ENCODE measurements around the gene VGLL4.

GRCh38 chr3:11638495-11639358 is 5.0 kb downstream of the VGLL4 start:
- no peak for TF ChIP-seq JUND (IDR thresholded peaks at IDR 0.05)
- no peak for TF ChIP-seq RAD21 (IDR thresholded peaks at IDR 0.05; ENCODE audit: low read depth)
- no peak for TF ChIP-seq POLR2AphosphoS5 (IDR thresholded peaks at IDR 0.05; ENCODE audit: low read depth, low read length)
- TF ChIP-seq CTCF (IDR thresholded peaks at IDR 0.05 in 2 of 3, conservative IDR thresholded peaks at IDR 0.05 in 1 of 3; ENCODE audit: borderline replicate concordance in 1 of 3, insufficient read depth in 1 of 3, low read depth in 2 of 3, low read length in 2 of 3) = no peak
- no peak for TF ChIP-seq CEBPB (IDR thresholded peaks at IDR 0.05; ENCODE audit: low read depth)
- no peak for TF ChIP-seq EGR1 (IDR thresholded peaks at IDR 0.05; ENCODE audit: low read depth)
- no peak for TF ChIP-seq REST (IDR thresholded peaks at IDR 0.05; ENCODE audit: low read depth)
- no peak for TF ChIP-seq POLR2A (IDR thresholded peaks at IDR 0.05; ENCODE audit: borderline replicate concordance, extremely low read depth, insufficient read depth, insufficient read length)
- TF ChIP-seq EZH2 (IDR thresholded peaks at IDR 0.05) = no peak
- TF ChIP-seq SRF (IDR thresholded peaks at IDR 0.05; ENCODE audit: low read depth) = no peak
- TF ChIP-seq ZNF274 (IDR thresholded peaks at IDR 0.05; ENCODE audit: low read depth, low read length) = no peak
- TF ChIP-seq CBX3 (IDR thresholded peaks at IDR 0.05; ENCODE audit: low read depth) = no peak
- TF ChIP-seq EZH2phosphoT487 (IDR thresholded peaks at IDR 0.05; ENCODE audit: borderline replicate concordance) = no peak
